ENCODE results near the gene APOA5.

DNA sequence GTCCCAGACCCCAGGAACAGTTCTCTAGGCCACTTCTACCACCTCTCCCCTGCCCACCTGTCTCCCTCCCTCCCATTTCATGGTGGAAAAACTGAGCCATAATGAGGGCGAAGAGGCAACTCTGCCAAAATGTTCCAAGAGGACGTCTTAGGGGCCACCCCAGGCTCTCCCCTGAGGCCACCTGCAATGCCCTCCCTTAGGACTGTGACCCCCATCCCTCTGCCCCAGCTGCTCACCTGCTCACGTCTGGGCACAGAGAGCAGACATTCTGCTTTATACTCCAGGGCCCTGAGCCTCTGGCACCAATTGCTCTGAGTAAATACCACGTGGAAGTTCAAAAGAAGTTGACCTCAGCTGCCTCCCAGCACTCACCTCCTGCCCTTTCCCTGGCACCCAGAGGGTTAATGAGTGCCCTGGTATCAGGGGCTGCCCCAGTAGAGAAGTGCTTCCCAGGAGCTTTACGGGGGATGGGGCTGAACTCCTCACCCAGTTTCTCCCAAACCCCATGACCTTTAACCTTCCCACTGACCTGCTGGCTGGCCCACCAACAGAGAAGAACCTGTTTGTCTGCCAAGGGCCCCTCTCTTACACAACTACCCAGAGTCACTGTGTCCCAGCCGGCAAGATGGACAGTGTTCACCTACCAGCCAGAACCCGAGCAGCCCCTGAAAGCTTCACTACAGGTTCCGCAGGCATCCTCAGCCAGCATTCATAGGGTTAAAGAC is 627 bp upstream of the APOA5 start:
- TF ChIP-seq, protein P1, sequence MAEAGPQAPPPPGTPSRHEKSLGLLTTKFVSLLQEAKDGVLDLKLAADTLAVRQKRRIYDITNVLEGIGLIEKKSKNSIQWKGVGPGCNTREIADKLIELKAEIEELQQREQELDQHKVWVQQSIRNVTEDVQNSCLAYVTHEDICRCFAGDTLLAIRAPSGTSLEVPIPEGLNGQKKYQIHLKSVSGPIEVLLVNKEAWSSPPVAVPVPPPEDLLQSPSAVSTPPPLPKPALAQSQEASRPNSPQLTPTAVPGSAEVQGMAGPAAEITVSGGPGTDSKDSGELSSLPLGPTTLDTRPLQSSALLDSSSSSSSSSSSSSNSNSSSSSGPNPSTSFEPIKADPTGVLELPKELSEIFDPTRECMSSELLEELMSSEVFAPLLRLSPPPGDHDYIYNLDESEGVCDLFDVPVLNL (CRISPR knock-in tag; IDR thresholded peaks at IDR 0.05; ENCODE audit: borderline replicate concordance, low read depth), result no peak
- TF ChIP-seq, protein P2, sequence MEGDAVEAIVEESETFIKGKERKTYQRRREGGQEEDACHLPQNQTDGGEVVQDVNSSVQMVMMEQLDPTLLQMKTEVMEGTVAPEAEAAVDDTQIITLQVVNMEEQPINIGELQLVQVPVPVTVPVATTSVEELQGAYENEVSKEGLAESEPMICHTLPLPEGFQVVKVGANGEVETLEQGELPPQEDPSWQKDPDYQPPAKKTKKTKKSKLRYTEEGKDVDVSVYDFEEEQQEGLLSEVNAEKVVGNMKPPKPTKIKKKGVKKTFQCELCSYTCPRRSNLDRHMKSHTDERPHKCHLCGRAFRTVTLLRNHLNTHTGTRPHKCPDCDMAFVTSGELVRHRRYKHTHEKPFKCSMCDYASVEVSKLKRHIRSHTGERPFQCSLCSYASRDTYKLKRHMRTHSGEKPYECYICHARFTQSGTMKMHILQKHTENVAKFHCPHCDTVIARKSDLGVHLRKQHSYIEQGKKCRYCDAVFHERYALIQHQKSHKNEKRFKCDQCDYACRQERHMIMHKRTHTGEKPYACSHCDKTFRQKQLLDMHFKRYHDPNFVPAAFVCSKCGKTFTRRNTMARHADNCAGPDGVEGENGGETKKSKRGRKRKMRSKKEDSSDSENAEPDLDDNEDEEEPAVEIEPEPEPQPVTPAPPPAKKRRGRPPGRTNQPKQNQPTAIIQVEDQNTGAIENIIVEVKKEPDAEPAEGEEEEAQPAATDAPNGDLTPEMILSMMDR (IDR thresholded peaks at IDR 0.05), result no peak
- TF ChIP-seq, protein P3, sequence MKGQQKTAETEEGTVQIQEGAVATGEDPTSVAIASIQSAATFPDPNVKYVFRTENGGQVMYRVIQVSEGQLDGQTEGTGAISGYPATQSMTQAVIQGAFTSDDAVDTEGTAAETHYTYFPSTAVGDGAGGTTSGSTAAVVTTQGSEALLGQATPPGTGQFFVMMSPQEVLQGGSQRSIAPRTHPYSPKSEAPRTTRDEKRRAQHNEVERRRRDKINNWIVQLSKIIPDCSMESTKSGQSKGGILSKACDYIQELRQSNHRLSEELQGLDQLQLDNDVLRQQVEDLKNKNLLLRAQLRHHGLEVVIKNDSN (CRISPR knock-in tag; IDR thresholded peaks at IDR 0.05), result no peak
- TF ChIP-seq ZNF263 (CRISPR knock-in tag; IDR thresholded peaks at IDR 0.05; ENCODE audit: low read depth), result no peak
- TF ChIP-seq, protein P4, sequence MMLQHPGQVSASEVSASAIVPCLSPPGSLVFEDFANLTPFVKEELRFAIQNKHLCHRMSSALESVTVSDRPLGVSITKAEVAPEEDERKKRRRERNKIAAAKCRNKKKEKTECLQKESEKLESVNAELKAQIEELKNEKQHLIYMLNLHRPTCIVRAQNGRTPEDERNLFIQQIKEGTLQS (CRISPR knock-in tag; conservative IDR thresholded peaks at IDR 0.05), result no peak
- no peak for TF ChIP-seq CREB1 (CRISPR knock-in tag; IDR thresholded peaks at IDR 0.05)
- TF ChIP-seq ZBTB21 (CRISPR knock-in tag; IDR thresholded peaks at IDR 0.05; ENCODE audit: borderline replicate concordance), result no peak

Data from WTC11 (cell line).